NCI-H1092 treated with DMSO at 0.1 percent for 48 hours (cell line): ENCODE data around the gene KRTAP4-7.
"Not testable (repeated sequence)": the region's sequence is repeated elsewhere in the genome, so short reads cannot be mapped to it uniquely, and the experiment has no call there.

Experiments
- DNase-seq: peaks from one replicate; lab custom pipeline; 2025; lab: John Stamatoyannopoulos, UW

The KRTAP4-7 gene

DNA sequence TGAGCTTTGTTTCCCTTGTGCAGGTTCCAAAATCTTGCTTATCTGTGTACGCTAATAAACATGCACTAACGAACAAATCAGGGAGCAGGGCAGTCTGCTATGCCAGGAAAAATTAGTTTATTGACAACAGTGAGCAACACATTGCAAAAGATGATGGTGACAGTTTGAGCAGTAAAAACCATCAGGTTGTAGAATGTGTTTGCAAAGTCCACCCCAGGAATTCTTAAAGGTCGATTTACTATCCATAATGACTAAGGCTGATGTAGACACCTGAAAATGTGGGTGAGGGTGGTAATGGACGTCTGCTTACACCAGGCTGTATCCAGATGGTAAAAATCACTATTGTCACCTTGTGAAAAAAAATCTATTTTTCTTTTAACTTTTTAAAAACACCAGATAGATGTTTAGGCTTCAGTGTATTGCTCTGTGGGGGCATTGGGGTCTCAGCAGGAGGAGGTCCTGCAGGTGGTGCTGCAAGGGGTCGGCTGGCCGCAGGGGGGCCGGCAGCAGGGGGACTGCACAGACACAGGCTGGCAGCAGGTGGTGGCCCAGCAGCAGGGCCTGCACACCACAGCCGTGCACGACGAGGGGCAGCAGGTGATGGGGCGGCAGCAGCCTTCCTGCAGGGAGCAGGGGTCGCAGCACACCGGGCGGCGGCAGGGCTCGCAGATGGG is 18.8 kb upstream of the KRTAP4-7 start:
- DNase-seq, result not testable (repeated sequence)

DNA sequence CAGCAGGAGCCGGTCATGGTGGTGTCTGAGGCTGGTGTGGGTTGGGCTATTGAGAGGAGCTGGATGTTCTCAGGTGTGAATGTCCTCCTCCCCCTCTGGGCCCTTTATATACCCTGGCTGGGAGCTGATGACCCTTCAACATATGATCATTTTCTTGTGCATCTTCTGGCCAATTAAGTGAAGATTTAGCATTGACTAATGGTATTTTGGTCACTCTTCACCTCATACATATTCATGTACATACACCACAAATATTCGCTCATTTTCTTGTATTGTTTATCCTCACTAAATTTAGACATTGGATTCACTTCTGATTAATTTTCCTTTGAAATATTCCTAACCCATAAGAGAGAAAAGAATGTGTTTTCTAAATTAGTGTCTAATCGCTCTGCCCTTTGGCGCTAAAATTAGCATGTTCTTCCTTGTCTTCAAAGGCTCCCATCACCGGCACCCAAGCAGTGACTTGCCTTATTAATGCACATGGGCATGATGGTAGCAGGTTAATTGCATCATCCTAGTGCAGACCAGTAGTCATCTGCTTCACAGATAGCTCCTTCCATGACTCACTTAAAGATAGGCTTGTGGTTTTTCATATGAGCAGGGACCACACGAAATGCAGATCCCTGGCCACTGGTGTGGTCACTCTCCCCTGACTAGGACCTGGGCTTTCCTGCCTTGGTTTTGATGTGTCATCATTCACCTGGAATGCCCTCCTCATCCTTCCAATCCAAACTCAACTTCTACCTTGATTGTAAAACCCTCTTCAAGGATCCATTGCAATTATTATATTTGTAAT is 17.9 kb upstream of the KRTAP4-7 start, which contains the start of gene KRTAP2-4:
Gene KRTAP2-4, minus strand, starts transcription at position 51 of the 796 bp plus-strand sequence. Its CDS starts 34 bp downstream, at position 17.
- DNase-seq, result no peak

DNA sequence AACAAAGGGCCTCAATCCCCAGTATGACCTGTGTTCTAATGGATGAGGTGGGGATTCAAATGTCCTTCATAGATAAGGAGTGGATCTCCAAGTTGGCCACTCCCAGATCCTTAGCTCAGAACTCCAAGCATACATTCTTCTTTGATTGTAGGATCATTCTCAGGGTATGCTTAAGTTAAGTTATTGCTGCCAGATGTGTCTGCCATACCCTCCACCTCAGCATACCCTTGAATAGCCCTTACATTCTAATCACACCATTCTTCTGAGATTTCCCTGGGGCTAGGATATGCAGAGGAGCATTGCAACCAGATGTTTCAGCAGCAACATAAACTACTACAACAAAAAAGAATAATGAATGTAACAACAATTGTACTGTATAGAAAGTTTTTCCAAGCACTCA is 16.7 kb upstream of the KRTAP4-7 start:
- no peak for DNase-seq

DNA sequence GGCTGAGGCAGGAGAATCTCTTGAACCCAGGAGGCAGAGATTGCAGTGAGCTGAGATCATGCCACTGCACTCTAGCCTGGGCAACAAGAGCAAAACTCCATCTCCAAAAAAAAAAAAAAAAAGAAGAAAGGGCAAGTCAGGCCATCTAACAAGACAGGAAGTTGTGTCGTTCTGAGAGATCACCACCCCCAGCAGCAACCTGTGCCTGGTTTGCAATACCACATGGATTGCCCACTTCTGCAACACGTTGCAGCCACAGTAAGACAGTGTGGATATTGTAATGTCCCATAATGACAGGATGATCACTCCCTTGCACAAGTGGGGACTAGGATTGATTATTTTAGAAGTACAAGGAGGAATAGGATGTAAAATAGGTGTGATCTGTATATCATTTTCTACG is 14.9 kb upstream of the KRTAP4-7 start:
- no peak for DNase-seq

DNA sequence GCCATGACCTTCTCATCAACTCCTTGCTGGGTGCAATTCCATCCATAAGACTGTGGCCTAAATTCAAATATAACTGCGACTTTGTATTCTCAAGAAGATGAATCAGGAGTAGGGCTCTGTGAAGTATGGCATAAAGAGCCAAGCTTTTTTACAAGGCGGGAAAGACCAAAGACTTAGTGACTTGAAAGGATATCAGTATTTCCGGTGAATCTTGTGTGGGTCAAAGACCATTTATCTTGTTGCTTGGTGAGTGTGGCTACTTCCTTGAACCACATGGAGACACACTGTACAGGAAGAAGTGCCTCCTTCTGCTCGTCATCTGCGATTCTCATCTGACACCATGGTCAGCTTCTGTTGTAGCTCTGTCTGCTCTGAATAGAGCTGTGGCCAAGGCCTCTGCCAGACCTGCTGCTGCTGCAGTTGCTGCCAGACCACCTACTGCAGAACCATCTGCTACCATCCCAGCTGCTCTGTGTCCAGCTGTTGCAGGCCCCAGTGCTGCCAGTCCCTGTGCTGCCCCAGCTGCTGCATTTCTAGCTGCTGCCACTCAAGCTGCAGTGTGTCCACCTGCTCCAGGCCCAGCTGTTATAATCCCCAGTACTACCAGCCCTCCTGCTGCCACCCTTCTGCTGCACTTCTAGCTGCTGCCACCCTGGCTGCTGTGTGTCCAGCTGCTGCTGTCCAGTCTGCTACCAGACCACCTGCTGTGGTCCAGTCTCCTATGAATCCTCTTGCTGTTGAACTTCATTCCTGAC is 12.2 kb upstream of the KRTAP4-7 start:
- DNase-seq, result no peak

DNA sequence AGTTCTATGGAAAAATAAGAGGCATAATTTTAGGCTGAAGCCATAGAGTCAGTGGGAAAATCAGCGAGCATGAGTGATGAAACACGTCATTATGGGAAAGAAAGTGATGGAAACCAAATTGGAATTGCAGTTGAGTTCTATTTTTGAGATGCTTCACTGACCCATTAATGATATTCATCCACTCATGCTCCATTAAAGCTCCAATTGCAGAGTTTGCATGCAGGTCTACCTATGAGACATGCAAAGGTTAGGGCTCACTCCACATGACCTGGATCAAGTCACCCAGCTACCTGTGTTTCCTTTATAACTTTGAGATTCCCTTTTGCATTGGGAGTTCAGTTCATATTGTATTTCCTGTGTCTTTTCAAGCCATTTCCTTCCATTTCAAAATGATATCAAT is 10.3 kb upstream of the KRTAP4-7 start:
- no peak for DNase-seq

DNA sequence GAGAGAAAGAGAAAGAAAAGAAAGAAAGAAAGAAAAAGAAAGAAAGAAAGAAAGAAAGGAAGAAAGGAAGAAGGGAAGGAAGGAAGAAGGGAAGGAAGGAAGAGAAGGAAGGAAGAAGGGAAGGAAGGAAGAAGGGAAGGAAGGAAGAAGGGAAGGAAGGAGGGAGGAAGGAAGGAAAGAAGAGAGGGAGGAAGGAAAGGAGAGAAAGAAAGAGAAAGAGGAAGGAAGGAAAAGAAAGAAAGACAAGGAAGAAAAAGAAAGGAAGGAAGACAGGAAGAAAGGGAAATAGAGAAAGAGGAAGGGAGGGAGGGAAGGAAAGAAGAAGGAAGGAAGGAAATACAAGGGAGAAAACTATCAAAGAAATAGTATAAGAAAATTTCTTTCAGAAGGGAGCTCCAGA is 7.2 kb upstream of the KRTAP4-7 start:
- DNase-seq, result no peak

DNA sequence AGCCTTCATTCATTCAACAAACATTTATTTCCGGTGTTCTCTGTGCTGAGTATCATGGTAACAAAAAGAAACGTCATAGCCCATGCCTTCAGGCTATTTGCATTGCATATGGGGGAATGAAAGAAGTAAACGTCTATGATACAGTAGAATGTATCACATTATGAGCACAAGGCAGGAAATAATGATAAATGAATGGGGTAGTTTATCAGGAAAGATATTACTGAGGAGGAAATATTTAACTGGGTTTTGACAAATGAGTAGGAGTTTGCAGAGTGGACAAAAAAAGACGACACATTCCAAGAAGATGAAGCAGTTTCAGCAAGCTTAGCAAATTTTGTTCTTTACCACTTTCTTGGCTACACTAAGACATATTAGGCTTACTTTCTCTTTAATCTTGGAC is 1.3 kb upstream of the KRTAP4-7 start:
- DNase-seq, result no peak

DNA sequence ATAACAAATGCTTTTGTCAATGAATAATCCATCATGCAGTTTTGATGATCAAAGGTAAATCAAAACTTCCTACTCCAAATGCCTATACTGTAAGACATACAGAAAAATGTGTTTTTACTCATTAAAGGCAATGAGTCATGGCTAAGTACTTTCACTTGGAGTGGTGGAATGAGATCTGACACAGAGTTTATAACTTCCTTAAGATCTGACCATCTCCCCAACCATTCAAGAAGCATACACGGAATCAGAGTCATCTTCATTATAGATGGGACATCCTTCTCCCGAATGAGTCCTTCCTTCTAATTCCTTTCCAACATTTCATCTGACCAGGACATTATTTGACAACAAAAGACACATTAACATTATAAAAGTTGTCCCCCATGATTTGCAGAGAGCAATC is 523 bp upstream of the KRTAP4-7 start:
- DNase-seq, result not testable (repeated sequence)

DNA sequence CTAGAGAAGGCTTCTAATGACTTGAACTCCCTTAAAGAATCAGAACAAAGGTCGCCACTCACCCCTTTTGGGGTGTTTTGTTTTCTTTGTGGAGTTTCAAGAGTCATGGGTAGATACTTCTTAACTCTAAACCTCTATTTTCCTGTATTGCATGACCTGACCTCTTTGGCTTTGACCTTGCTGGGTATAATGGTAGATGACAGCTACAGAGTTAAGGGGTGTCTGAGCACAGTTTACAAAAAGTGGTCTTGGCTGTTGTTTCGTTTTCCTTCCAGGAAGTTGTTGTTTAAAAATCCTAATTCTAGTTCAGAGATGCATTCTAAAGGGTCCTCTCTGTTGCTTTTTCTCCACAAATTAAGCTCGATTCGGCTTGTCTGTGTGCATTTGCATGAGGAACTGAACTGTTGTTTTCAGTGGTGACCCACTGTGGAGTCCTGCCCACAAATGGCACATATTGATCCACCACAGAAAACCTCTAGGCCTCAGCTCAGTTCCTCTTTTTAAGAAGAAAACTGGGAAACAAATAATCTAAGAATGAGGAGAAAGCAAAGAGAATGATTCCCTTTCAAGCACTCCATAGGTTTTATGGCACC is 4.9 kb downstream of the KRTAP4-7 start:
- not testable (repeated sequence) for DNase-seq

DNA sequence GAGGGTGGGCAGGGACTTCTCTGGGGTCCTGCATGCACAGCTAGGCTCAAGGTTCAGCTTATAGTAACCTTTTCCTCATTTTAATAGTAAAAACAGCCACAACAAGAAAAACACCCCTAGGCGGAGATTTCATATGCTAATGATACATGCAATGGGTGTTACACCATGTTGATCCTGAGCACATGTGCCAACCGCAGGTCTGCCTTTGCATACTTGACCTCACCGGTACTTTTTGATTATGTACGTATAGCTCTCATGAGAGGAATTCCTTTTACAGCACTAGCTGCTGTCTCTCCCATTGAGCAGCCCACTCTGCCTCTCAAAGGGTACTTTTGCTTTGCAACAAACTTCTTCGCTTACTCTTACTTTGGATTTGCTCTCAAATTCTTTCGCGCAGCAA is 12.1 kb downstream of the KRTAP4-7 start:
- DNase-seq, result no peak

DNA sequence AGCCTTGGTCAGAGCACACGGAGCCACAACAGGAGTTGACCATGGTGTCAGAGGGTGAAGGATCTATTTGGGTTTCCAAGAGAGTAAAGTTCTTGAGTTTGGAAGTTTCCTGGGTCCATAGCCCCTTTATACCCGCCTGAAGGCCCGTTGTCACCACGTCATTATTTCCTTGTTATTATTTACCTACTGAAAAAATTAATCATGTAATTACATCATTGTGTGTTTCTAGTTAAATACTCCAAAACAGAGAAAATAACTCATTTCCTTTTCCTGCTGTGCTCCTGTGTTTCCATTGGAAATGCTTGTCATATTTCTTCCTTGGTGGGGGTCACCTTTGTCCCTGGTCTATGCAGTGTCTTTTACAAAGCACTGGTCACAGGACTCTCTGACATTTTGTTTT is 14.1 kb downstream of the KRTAP4-7 start, which contains the start of gene KRTAP4-8:
Gene KRTAP4-8, minus strand, starts transcription at position 101 of the 400 bp plus-strand sequence. Its CDS starts 58 bp downstream, at position 43.
- DNase-seq, result no peak

DNA sequence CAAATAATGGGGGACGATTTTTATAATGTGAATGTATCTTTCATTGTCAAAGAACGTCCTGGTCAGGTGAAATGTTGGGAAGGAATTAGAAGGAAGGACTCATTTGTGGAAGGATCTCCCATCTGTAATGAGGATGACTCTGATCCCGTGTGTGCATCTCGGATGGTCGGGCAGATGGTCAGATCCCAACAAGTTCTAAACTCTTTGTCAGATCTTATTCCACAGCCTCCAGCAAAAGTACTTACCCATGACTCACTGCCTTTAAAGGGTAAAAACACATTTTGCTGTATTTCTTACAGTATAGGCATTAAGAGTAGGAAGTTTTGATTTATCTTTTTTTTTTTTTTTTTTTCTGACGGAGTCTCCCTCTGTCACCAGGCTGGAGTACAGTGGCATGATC is 14.5 kb downstream of the KRTAP4-7 start:
- no peak for DNase-seq

DNA sequence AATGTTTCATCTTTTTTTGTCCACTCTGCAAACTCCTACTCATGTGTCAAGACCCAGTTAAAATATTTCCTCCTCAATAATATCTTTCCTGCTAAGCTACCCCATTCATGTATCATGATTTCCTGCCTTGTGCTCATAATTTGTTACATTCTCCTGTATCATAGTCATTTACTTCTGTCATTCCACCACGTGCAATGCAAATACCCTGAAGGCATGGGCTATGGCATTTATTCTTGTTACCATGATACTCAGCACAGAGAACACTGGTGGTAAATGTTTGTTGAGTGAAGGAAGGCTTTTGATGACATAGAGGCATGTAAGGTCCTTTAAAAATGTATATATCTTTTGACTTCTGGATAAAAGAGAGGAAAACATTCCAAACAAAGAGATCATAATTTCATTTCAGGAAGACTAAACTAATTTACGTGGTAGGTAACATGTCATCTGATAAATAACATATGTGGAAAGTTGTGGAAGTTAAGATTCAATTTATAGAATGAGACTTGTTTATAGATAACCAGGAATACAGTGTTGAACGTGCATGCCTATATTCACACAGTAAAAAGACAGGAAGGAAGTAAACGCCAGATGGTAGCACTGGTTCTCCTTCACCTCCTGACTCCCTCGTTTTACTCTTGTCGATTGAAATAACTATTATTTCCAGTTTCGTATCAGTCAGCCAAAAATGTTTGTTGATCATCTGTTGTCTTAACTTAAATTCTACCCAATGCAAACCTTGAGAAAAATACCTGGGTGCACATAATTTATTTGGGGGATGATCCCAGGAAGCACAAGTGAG is 15.9 kb downstream of the KRTAP4-7 start:
- not testable (repeated sequence) for DNase-seq

DNA sequence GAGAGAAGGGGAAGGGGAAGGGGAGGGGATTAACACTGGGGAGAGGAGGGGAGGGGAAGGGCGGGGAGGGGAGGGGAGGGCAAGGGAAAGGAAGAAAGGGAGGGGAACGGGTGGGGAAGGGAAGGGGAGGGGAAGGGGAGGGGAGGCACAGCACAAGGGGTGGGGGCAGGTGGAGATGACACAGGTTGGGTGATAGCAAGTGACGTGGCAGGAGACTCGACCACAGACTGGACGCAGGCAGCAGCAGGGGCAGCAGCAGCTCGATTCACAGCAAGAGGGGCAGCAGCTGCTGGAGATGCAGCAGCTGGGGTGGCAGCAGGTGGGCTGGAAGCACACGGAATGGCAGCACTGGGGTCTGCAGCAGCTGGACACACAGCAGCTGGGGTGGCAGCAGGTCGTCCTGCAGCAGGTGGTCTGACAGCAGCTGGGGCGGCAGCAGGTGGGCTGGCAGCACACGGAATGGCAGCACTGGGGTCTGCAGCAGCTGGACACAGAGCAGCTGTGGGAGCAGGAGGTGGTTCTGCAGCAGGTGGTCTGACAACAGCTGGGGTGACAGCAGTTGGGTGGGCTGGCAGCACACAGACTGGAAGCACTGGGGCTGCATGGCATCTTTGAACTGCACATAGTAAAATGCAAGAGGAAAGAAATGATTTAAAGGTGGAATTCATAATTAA is 17.8 kb downstream of the KRTAP4-7 start, which contains the start of gene KRTAP4-16:
Gene KRTAP4-16, minus strand, starts transcription at position 624 of the 674 bp plus-strand sequence. Its CDS starts 0 bp downstream, at position 624.
- DNase-seq, result no peak

DNA sequence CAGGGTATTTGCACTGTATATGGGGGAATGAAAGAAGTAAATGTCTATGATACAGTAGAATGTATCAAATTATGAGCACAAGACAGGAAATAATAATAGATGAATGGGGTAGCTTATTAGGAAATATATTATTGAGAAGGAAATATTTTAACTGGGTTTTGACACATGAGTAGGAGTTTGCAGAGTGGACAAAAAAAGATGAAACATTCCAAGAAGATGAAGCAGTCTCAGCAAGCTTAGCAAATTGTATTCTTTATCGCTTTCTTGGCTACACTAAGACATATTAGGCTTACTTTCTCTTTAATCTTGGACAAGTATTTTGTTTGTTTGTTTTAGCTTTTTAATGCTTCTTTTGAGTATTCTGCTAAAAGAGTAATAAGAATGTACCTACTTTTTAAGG is 19.9 kb downstream of the KRTAP4-7 start:
- no peak for DNase-seq

DNA sequence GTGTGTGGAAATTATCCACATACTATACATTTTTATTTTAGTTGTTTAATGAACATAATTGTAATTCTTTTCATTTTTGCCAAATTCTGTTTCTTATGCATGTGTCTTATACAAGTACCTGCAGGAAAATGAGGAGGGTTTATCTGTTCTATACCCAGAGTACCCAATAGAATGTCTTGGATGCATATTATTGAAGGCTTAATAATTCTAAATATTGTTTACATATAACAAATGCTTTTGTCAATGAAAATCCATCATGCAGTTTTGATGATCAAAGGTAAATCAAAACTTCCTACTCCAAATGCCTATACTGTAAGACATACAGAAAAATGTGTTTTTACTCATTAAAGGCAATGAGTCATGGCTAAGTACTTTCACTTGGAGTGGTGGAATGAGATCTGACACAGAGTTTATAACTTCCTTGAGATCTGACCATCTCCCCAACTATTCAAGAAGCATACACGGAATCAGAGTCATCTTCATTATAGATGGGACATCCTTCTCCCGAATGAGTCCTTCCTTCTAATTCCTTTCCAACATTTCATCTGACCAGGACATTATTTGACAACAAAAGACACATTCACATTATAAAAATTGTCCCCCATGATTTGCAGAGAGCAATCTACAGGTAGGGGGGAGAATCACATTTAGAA is 20.6 kb downstream of the KRTAP4-7 start:
- not testable (repeated sequence) for DNase-seq

DNA sequence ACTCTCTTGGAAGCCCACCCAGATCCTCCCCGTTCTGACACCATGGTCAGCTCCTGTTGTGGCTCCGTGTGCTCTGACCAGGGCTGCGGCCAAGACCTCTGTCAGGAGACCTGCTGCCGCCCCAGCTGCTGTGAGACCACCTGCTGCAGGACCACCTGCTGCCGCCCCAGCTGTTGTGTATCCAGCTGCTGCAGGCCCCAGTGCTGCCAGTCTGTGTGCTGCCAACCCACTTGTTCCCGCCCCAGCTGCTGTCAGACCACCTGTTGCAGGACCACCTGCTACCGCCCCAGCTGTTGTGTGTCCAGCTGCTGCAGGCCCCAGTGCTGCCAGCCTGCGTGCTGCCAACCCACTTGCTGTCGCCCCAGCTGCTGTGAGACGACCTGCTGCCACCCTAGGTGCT is 21.4 kb downstream of the KRTAP4-7 start, which contains the start of gene KRTAP4-9:
Gene KRTAP4-9, plus strand, starts transcription at position 43 of the 400 bp plus-strand sequence. Its CDS starts 0 bp downstream, at position 43.
- DNase-seq, result not testable (repeated sequence)

DNA sequence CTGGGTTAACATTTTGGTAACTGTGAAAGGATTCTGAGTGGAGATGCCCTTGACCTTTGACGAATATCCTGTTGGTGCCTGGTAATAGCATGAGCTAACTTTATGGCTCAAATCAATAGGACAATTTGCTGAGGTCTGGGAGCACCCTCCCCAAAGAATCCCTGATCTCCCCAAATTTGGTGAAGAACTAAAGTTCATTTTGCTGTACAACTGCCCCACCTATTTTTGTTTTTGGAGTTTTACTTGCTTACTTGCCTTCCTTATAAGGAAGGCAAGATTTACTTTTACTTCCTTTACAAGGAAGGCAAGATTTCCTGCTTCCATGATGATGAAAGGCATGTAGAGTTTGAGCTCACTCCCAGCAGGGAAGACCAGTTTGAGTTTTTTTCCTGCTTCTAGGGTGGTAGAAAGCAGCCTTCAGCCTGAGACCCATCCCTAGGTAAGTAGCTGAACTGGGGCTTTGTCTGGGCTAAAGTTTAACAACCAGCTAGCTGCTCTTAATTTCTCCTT is 24.0 kb downstream of the KRTAP4-7 start:
- DNase-seq, result no peak
